Fibroblast of skin of left quadriceps (primary cell): Measurements from ENCODE around the gene BLVRB.
A peak's percentile ranks its signal among the peaks of the same experiment; 100 is the strongest.
"Not testable (repeated sequence)": the region's sequence is repeated elsewhere in the genome, so short reads cannot be mapped to it uniquely, and the experiment has no call there.

ENCODE experiments used
- DNase-seq, 2 experiments: peaks; one replicate each; pipeline ENCODE4 v3.0.0-alpha.2; 2013; ENCODE audit warnings: low read depth in 2 of 2

Gene BLVRB

GRCh38 chr19:40422748-40423566, 42.6 kb downstream of the BLVRB start:
- DNase-seq, result no peak

GRCh38 chr19:40421993-40422747, 43.4 kb downstream of the BLVRB start:
- DNase-seq, result no peak

DNA sequence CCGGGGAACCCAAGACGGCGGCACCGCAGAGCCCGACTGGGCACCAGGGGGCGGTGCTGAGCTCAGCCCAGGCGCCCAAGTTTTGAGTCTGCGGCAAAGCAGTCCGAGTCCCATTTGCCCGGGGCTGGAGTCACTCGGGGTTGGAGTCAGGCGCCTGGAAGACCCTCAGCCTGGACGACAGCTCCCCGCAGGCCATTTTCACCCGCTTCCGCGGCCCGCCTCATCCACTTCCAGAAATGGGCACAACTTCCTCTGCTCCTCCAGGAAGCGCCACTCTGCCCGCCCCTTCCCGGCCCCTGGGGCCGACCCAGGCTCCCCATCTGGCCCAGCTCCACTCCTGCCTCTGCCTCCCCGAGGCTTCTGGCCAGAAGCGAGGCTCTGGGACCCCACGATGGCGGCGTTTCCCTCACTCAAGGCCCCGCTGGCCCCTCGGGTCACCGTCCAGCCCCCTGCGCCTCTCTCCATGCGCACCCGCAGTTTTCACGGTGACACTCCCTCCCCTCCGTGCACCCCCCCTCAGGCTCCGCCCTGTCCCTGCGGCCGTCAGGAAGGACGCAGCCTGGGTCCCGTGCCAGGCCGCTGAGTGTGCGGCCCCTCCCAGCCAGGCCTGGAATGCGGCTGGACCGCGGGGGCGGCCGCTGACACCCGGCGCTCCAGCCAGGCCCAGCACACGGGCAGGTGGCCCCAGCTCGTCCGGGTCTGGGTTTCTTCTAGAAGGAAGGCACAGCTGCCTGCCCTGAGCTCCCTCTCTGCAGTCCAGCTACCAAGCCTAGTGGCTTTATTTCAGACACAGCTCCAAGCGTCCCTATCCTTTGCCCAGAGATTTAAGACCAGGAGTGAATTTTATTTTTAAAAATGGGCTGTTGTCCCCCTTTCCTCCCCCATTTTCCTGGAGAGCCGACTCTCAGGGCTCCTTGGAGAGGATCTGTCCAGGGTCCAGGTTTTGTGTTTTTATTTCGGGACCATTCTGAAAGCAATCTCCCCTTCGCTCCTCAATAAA, 44.5 kb downstream of the BLVRB start:
- peak; percentile 56 for DNase-seq

DNA sequence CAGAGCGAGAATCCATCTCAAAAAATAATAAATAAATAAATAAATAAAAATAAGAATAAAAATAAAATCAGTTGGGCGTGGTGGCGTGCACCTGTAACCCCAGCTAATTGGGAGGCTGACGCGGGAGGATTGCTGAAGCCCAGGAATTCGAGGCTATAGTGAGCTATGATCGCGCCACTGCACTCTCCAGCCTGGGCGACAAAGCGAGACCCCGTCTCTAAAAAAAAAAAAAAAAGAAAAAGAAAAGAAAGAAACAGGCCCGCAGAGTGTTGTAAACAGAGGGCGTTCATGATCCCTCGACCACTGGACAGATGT, 45.1 kb downstream of the BLVRB start:
- DNase-seq, result no peak

DNA sequence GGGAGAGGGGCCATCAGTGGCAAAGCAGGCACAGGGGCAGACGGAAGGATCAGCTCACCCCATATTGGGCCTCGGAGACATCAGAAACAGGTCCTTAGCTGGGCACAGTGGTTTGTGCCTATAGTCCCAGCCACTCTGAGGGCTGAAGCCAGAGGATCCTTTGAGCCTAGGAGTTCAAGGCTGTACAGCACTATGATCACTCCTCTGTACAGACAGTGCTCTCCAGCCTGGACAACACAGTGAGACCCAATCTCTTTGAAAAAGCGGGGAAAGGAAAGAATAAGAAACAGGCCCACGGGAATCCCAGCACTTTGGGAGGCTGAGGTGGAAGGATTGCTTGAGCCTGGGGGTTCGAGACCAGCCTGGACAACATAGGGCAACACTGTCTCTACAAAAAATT, 45.8 kb downstream of the BLVRB start:
- no peak for DNase-seq

GRCh38 chr19:40419066-40419612, 46.4 kb downstream of the BLVRB start:
- DNase-seq, result no peak

- DNase-seq, result no peak
Measured at GRCh38 chr19:40418040-40418439, 47.5 kb downstream of the BLVRB start.

DNA sequence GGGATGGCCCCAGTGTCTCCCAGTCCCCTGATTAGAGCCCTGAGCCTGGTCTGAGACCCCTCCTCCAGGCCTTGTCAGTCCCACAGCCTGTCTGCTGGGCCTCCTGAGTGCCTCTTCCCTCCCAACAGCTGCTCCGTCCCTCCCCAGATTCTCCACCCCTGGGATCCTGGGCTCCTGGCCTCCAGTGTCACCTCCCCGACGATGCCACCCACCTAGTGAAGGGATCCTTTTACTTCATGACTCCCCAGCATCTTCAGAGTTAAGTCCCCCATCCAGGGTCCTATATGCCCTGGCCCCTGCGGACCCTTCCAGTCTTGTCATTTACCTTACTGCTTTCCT, 47.9 kb downstream of the BLVRB start:
- no peak for DNase-seq

- DNase-seq, result no peak
Measured at GRCh38 chr19:40416918-40417642, 48.5 kb downstream of the BLVRB start.

DNA sequence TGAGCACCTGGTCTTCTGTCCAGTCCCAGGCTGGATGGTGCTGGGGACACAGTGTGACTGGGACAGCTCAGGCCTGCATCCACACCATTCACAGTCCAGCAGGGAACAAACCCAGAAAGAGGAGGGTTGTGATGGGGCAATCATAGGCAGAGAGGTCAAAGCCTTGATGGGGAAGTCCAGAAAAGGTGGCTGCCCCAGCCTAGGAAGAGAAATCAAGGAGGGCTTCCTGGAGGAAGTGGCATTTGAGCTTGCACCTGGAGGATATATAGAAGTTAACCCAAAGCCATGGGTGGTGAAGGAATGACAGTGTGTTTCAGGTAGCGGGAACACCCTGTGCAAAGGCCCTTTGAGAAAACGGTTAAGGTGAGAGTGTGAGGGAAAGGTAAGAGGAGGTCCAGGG, 49.8 kb downstream of the BLVRB start:
- DNase-seq, result no peak

DNA sequence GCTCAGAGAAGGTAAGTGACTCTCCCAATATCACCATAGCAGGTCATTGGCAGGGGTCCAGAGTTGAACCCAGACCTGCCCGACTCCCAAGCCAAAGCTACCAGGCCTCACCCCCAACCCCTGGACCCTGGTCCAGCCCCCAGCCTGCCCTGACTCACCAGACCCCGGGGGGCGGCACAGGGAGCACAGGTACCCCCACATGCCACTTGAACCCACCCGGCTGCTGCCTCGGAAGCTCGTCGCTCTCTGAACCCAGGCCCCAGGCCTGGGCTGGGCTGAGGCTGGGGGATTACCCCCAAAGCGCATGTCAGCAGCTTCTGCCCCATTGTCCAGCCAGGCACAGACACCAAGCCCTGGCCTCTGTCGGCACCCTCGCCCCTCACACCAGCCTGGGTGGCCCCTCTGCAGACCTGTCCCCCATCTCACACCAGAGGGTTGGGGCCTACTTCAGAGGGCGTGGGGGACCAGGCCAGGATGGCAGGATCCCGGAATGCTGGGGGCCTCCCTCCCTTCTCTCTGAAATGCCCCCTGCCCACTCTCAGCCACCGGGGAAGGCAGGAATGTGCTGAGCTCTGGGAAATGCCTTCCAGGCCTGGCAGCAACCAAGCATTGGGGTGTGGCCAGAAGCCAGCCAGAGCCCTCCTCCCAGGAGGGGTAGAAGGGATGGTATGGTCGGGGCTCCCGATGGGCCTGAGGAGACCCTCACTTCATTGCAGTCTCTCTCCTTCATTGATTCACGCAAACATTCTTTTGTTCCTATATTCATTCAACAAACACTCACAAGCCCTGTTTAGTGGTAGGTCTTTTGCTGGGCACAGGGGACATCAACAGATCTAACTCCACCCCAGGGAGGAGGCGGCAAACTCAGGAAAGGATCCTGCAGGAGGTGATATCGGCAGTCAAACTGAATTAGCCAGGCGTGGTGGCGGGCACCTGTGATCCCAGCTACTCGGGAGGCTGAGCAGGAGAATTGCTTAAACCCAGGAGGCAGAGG, 50.7 kb downstream of the BLVRB start:
- DNase-seq, result no peak

DNA sequence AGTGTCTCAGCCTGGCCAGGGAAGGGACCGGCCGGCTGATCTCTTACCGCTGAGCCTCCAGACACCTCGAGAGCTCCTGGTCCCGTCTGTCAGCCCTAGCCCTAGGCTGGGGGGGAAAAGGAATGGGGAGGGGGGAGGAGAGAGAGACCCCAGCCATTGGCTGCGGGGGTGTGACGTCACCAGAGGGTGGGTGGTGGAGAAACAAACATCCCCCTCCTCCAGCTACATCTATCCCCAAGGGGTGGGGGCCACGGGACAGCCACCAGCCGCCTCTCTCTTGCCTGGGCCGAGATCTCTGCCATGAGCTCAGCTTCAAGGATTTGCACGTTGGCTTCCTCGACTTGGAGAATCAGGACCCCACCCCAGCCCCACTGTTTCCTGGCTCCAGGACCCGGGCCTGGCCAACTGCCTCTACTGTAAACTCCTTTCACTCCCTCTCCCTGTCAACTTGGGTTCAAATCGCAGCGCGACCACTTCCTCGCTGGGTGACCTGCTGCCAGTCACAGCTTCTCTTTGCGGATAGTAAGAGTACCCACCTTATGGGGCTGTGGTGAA, 52.2 kb downstream of the BLVRB start, which contains the start of gene PRX:
Gene PRX (minus strand): TSS at position 88 of the 555 bp plus-strand sequence. CDS start 5,446 bp downstream, outside the sequence.
- DNase-seq, result no peak

DNA sequence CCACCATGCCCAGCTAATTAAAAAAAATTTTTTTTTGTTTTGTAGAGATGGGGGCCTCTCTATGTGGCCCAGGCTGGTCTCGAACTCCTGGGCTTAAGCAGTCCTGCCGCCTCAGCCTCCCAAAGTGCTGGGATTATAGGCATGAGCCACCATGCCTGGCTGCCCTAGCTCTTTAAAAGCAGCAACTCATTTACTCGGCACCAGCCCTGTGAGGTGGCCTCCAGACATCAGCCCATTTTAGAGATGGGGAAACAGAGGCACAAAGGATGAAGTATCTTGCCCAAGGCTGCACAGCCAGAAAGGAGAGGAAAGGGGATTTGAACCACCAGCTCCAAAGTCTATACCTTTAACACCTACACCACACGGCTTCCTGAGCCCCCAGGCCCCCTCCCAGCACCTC, 52.7 kb downstream of the BLVRB start:
- DNase-seq, result no peak

GRCh38 chr19:40411958-40412499, 53.5 kb downstream of the BLVRB start:
- no peak for DNase-seq

- DNase-seq, result no peak
Measured at GRCh38 chr19:40411125-40411842, 54.3 kb downstream of the BLVRB start.

GRCh38 chr19:40410030-40410389, 55.5 kb downstream of the BLVRB start:
- no peak for DNase-seq

- DNase-seq, result not testable (repeated sequence)
Measured at GRCh38 chr19:40408598-40408925, 57.0 kb downstream of the BLVRB start.

GRCh38 chr19:40407714-40408597, 57.6 kb downstream of the BLVRB start:
- no peak for DNase-seq
